ENCODE results near the gene SFT2D1.

The SFT2D1 gene

GRCh38 chr6:166318227-166318626 lies 24.1 kb downstream of the SFT2D1 start:
- DNase-seq: no peak
- H3K4me1 ChIP-seq (ENCODE audit: low read length): no peaks in the 10 kb centered on the region
- TF ChIP-seq CTCF (IDR thresholded peaks at IDR 0.05; ENCODE audit: low read length) (no peak), EZH2 (optimal IDR thresholded peaks at IDR 0.05; ENCODE audit: low read depth, low read length) (no peak), EZH2phosphoT487 (IDR thresholded peaks at IDR 0.05; ENCODE audit: low read length) (no peak)

GRCh38 chr6:166317261-166318212 lies 24.8 kb downstream of the SFT2D1 start:
- no peaks in the 10 kb centered on the region for H3K4me1 ChIP-seq (ENCODE audit: low read length)
- H3K4me2 ChIP-seq (ENCODE audit: low read depth, low read length): no peak overlapping the region
- H3K9me3 ChIP-seq (replicated peaks; ENCODE audit: insufficient read depth, low read length): no peaks in the 10 kb centered on the region
- H3K27ac ChIP-seq (ENCODE audit: low read length): no peak overlapping the region
- TF ChIP-seq EZH2 (optimal IDR thresholded peaks at IDR 0.05; ENCODE audit: low read depth, low read length) (no peak), EZH2phosphoT487 (IDR thresholded peaks at IDR 0.05; ENCODE audit: low read length) (no peak), CTCF (IDR thresholded peaks at IDR 0.05; ENCODE audit: low read length) (no peak)
- no peaks in the 10 kb centered on the region for H3F3A ChIP-seq (ENCODE audit: insufficient read depth, low read length)
- DNase-seq: no peak
- H3K27me3 ChIP-seq (replicated peaks; ENCODE audit: insufficient read depth, low read length): no peaks in the 10 kb centered on the region
- no peaks in the 10 kb centered on the region for H3K79me2 ChIP-seq (ENCODE audit: low read length)
- no peak overlapping the region for H3K4me3 ChIP-seq (ENCODE audit: low read length)
- H4K20me1 ChIP-seq (ENCODE audit: insufficient read depth, low read length): no peaks in the 10 kb centered on the region
- H3K9ac ChIP-seq (ENCODE audit: low read length): no peak overlapping the region
- H3K36me3 ChIP-seq (replicated peaks; ENCODE audit: insufficient read depth, low read length): no peaks in the 10 kb centered on the region
- no peak overlapping the region for H2AFZ ChIP-seq (ENCODE audit: low read length)
- H3K9me2 ChIP-seq (replicated peaks; ENCODE audit: insufficient read depth, low read length): no peaks in the 10 kb centered on the region

More at GRCh38 chr6:166318227-166318626, 24.1 kb downstream of the SFT2D1 start:
- Histone ChIP-seq H3K79me2 (ENCODE audit: low read length) (no peaks in the 10 kb centered on the region), H3K9me3 (replicated peaks; ENCODE audit: insufficient read depth, low read length) (no peaks in the 10 kb centered on the region), H3K4me2 (ENCODE audit: low read depth, low read length) (no peak overlapping the region), H3K4me3 (ENCODE audit: low read length) (no peak overlapping the region), H4K20me1 (ENCODE audit: insufficient read depth, low read length) (no peaks in the 10 kb centered on the region), H3K27me3 (replicated peaks; ENCODE audit: insufficient read depth, low read length) (no peaks in the 10 kb centered on the region), H3K9ac (ENCODE audit: low read length) (no peak overlapping the region), H3K9me2 (replicated peaks; ENCODE audit: insufficient read depth, low read length) (no peaks in the 10 kb centered on the region), H3K27ac (ENCODE audit: low read length) (no peak overlapping the region), H2AFZ (ENCODE audit: low read length) (no peak overlapping the region), H3F3A (ENCODE audit: insufficient read depth, low read length) (no peaks in the 10 kb centered on the region), H3K36me3 (replicated peaks; ENCODE audit: insufficient read depth, low read length) (no peaks in the 10 kb centered on the region)

DNA sequence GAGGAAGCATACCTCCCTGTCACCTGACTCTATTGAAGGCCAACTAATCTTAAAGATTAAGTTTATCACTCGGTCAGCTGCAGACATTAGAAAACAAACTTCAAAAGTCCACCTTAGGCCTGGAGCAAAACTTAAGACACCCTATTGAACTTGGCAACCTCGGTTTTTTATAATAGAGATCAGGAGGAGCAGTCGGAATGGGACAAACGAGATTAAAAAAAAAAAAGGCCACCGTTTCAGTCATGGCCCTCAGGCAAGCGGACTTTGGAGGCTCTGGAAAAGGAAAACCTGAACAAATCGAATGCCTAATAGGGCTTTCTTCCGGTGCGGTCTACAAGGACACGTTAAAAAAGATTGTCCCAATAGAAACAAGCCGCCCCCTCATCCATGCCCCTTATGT lies 26.9 kb downstream of the SFT2D1 start:
- no peak for TF ChIP-seq EZH2 (optimal IDR thresholded peaks at IDR 0.05; ENCODE audit: low read depth, low read length)
- TF ChIP-seq CTCF (IDR thresholded peaks at IDR 0.05; ENCODE audit: low read length): no peak
- TF ChIP-seq EZH2phosphoT487 (IDR thresholded peaks at IDR 0.05; ENCODE audit: low read length): no peak
- Histone ChIP-seq H3K9ac (ENCODE audit: low read length) (no peak overlapping the region), H3K4me3 (ENCODE audit: low read length) (no peak overlapping the region), H4K20me1 (ENCODE audit: insufficient read depth, low read length) (no peaks in the 10 kb centered on the region), H3K36me3 (replicated peaks; ENCODE audit: insufficient read depth, low read length) (no peaks in the 10 kb centered on the region), H3F3A (ENCODE audit: insufficient read depth, low read length) (no peaks in the 10 kb centered on the region), H3K4me1 (ENCODE audit: low read length) (no peaks in the 10 kb centered on the region), H3K79me2 (ENCODE audit: low read length) (no peaks in the 10 kb centered on the region), H3K27ac (ENCODE audit: low read length) (no peak overlapping the region), H3K9me2 (replicated peaks; ENCODE audit: insufficient read depth, low read length) (no peaks in the 10 kb centered on the region), H3K27me3 (replicated peaks; ENCODE audit: insufficient read depth, low read length) (no peaks in the 10 kb centered on the region), H3K4me2 (ENCODE audit: low read depth, low read length) (no peak overlapping the region), H3K9me3 (replicated peaks; ENCODE audit: insufficient read depth, low read length) (no peaks in the 10 kb centered on the region), H2AFZ (ENCODE audit: low read length) (no peak overlapping the region)
- no peak for DNase-seq
